VCaP (cell line): ENCODE results near the gene PMS1.
A peak's percentile ranks its signal among the peaks of the same experiment; 100 is the strongest.
"Not testable (repeated sequence)": the region's sequence is repeated elsewhere in the genome, so short reads cannot be mapped to it uniquely, and the experiment has no call there.

Source experiments
- H3K27ac ChIP-seq: fragments of 450-650 bp; 2 replicates; pipeline ENCODE4 v1.5.1; 2017
- CTCF ChIP-seq: fragments of 450-650 bp; conservative IDR thresholded peaks from 2 replicates; pipeline ENCODE4 v1.5.1; 2017; ENCODE audit warnings: mild to moderate bottlenecking, moderate library complexity

PMS1 gene

GRCh38 chr2:189783927-189784867 is at the start of gene PMS1, which contains the start of gene ORMDL1:
TSS of gene PMS1 (plus strand) at chr2:189784450. CDS start at chr2:189791810, 7,360 bp downstream.
TSS of gene ORMDL1 (minus strand) at chr2:189784339. CDS start at chr2:189782595, 1,744 bp downstream.
- no peak for TF ChIP-seq CTCF
- peak within 1 kb of the TSS; percentile 88 for H3K27ac ChIP-seq

GRCh38 chr2:189751080-189751658 is 33.1 kb upstream of the PMS1 start:
- peak; percentile 76 for TF ChIP-seq CTCF
- no peak overlapping the region for H3K27ac ChIP-seq

- no peak for TF ChIP-seq CTCF
- H3K27ac ChIP-seq: no peak overlapping the region
Measured at GRCh38 chr2:189756311-189756952, 27.8 kb upstream of the PMS1 start.

GRCh38 chr2:189760154-189760553 is 24.1 kb upstream of the PMS1 start:
- H3K27ac ChIP-seq: not testable (repeated sequence)

GRCh38 chr2:189762229-189762550 is 22.1 kb upstream of the PMS1 start:
- peak overlapping the region; percentile 91 for H3K27ac ChIP-seq
- TF ChIP-seq CTCF: no peak

GRCh38 chr2:189762551-189763298 is 21.5 kb upstream of the PMS1 start, which contains the start of gene OSGEPL1:
TSS of gene OSGEPL1 (minus strand) at chr2:189762792. CDS start at chr2:189761640, 1,152 bp downstream.
- H3K27ac ChIP-seq: peak within 1 kb of the TSS; percentile 91
- TF ChIP-seq CTCF: peak; percentile 58

- no peak for TF ChIP-seq CTCF
- peak overlapping the region; percentile 91 for H3K27ac ChIP-seq
Measured at GRCh38 chr2:189763908-189764661, 20.2 kb upstream of the PMS1 start.
